CD4-positive, alpha-beta T cell (primary cell): Measurements from ENCODE around the gene DSTN. TPM values are rescaled to one million over a fixed set of nuclear protein-coding genes. Genes with fewer than 3 reads are reported as not detected.

ENCODE experiments used
- ATAC-seq: fragments of 200-7000 bp; cut with Tn5 transposase; one replicate; pipeline ENCODE4 v1.10.0; 2022; ENCODE audit warnings: mild to moderate bottlenecking; ENCODE audit not compliant: poor library complexity
- CTCF ChIA-PET: fragments of 350-600 bp; sonication (Branson Sonifier 250); formaldehyde crosslinking; loops from one replicate; lab custom pipeline; 2021; ENCODE audit warnings: antibody characterized with exemption, inconsistent platforms; lab: Charles Lee
- POLR2A ChIA-PET: fragments of 350-600 bp; sonication (Branson Sonifier 250); formaldehyde crosslinking; loops from one replicate; lab custom pipeline; 2021; ENCODE audit warnings: antibody characterized with exemption, inconsistent platforms; lab: Charles Lee
- DNase-seq, 14 experiments: peaks; one replicate each; pipeline ENCODE4 v3.0.0-alpha.2; 2013 to 2020; ENCODE audit warnings: mixed read lengths in 2 of 14
- H3K27ac ChIP-seq, 2 donors: one replicate each; pipeline versions ENCODE4 v1.5.1 to v1.7.0; 2013; ENCODE audit warnings: low read length in 2 of 2, low read depth in 1 of 2, mild to moderate bottlenecking in 1 of 2
- H3K27me3 ChIP-seq, 2 experiments: 1 replicate in 1 of 2; 2 replicates in 1 of 2; pipeline versions ENCODE4 v1.6.1 to v1.7.0; 2013; ENCODE audit warnings: low read length in 2 of 2, control low read depth in 1 of 2, mild to moderate bottlenecking in 1 of 2, moderate library complexity in 1 of 2; ENCODE audit not compliant: insufficient read depth in 2 of 2, control insufficient read depth in 1 of 2
- H3K36me3 ChIP-seq: one replicate; pipeline ENCODE4 v1.6.1; 2013; ENCODE audit warnings: low read length, control low read depth; ENCODE audit not compliant: insufficient read depth
- H3K4me1 ChIP-seq: one replicate; pipeline ENCODE4 v1.6.1; 2013; ENCODE audit warnings: low read length, control low read depth; ENCODE audit not compliant: insufficient read depth
- H3K4me3 ChIP-seq: one replicate; pipeline ENCODE4 v1.5.1; 2013; ENCODE audit warnings: mild to moderate bottlenecking, low read length, moderate library complexity
- H3K9me3 ChIP-seq, 2 experiments: 1 replicate in 1 of 2; 2 replicates in 1 of 2; pipeline versions ENCODE4 v1.6.1 to v1.7.0; 2013; ENCODE audit warnings: low read length in 2 of 2, mild to moderate bottlenecking in 2 of 2, control low read depth in 1 of 2, moderate library complexity in 1 of 2; ENCODE audit not compliant: control insufficient read depth in 1 of 2, insufficient read depth in 1 of 2
- H3K27ac Mint-ChIP-seq: one replicate; pipeline ENCODE4 v1.8.0; 2020; ENCODE audit warnings: mixed read lengths
- H3K27me3 Mint-ChIP-seq: one replicate; pipeline ENCODE4 v1.8.0; 2021; ENCODE audit warnings: mixed read lengths
- H3K36me3 Mint-ChIP-seq: one replicate; pipeline ENCODE4 v1.8.0; 2021; ENCODE audit warnings: low read depth, mixed read lengths
- H3K4me1 Mint-ChIP-seq: one replicate; pipeline ENCODE4 v1.8.0; 2021; ENCODE audit warnings: low read depth, mixed read lengths
- H3K4me3 Mint-ChIP-seq: one replicate; pipeline ENCODE4 v1.8.0; 2020; ENCODE audit warnings: mild to moderate bottlenecking, mixed read lengths
- H3K9me3 Mint-ChIP-seq: one replicate; pipeline ENCODE4 v1.8.0; 2020; ENCODE audit warnings: mixed read lengths
- intact Hi-C, 2 experiments: fragments of 100-400 bp; cut with DNase I in 1 of 2; cut with micrococcal nuclease in 1 of 2; formaldehyde crosslinking; loops; one replicate each; pipeline versions ENCODE4 v1.15.1 to v1.9.0; 2023 to 2025; cut with DNase I, micrococcal nuclease
- total RNA-seq, 174 experiments: library from RNA in 2 of 174; stranded (reverse) in 2 of 174; gene quantifications; one replicate each; pipeline ENCODE4 v1.2.3 and lab custom pipeline; 2021 to 2026
- TF ChIP-seq, protein P1 (sequence below): fragments of 200-600 bp; IDR thresholded peaks from one replicate; pipeline ENCODE4 v1.8.0; 2022; ENCODE audit warnings: antibody characterized with exemption, mild to moderate bottlenecking

Gene DSTN
- total RNA-seq, 2 experiments from 2014 or later = 36.0 to 38.9 TPM

- H3K27ac ChIP-seq = no peak overlapping the region
- CTCF ChIA-PET = interaction anchor here (0.9 to 2.1 kb wide), 3 partner anchors 8 to 111 kb away, joined by 3 to 15 read pairs (median 14); partner anchors contain the start of gene RRBP1
Measured at GRCh38 chr20:17571153-17571527, 1.3 kb downstream of the DSTN start.

DNA sequence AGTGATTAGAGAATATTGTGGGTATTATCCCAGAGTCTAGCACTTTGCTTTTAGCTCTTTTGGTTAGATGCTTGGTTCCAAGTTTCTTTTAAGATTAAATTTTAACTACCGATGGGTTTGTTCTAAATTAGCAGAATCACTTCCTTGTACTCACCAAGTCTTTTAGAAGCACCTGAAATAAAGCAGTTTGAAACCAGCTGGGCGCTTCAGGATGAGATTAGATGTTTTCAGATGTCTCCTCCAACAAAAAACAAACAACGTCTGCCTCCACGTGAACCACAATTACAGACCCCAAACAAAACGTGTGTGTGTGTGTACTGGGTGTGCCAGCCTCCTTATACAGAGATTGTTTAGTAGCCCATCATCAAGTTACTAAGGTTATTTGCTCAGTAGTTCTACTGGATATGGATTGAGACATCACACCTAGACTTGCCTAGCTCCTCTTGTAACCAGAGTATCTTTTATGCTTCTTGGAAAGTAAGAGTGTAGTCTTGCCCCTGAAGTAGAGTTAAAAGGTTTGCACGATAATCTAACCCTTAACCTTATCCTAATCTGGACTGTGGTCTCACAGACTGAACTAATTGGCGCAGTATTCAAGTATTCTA, 2.3 kb downstream of the DSTN start:
- Mint-ChIP-seq H3K4me1 (peaks cover 42% of the 10 kb centered on the region), H3K36me3 (peaks cover 37% of the 10 kb centered on the region), H3K4me3 (peak overlapping the region; percentile 42), H3K27ac (no peak overlapping the region), H3K27me3 (no peaks in the 10 kb centered on the region), H3K9me3 (no peaks in the 10 kb centered on the region)
- ChIA-PET POLR2A (interaction anchor here (3.3 kb wide), 1 partner anchor 110 kb away, joined by 34 read pairs; the partner anchor contains the start of gene RRBP1), CTCF (interaction anchor here (1.3 kb wide), 1 partner anchor 13 kb away, joined by 3 read pairs; no protein-coding TSS in a partner anchor)
- Histone ChIP-seq H3K27me3 (no peaks in the 10 kb centered on the region), H3K9me3 (no peaks in the 10 kb centered on the region), H3K36me3 (no peaks in the 10 kb centered on the region), H3K4me1 (peaks cover 17% of the 10 kb centered on the region), H3K27ac (no peak overlapping the region), H3K4me3 (no peak overlapping the region)
- no peak for ATAC-seq
- DNase-seq = no peak
- TF ChIP-seq, protein P1, sequence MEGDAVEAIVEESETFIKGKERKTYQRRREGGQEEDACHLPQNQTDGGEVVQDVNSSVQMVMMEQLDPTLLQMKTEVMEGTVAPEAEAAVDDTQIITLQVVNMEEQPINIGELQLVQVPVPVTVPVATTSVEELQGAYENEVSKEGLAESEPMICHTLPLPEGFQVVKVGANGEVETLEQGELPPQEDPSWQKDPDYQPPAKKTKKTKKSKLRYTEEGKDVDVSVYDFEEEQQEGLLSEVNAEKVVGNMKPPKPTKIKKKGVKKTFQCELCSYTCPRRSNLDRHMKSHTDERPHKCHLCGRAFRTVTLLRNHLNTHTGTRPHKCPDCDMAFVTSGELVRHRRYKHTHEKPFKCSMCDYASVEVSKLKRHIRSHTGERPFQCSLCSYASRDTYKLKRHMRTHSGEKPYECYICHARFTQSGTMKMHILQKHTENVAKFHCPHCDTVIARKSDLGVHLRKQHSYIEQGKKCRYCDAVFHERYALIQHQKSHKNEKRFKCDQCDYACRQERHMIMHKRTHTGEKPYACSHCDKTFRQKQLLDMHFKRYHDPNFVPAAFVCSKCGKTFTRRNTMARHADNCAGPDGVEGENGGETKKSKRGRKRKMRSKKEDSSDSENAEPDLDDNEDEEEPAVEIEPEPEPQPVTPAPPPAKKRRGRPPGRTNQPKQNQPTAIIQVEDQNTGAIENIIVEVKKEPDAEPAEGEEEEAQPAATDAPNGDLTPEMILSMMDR = no peak
- intact Hi-C loops = no loop called here

More at GRCh38 chr20:17571153-17571527, 1.3 kb downstream of the DSTN start:
- peak in 3 of 14 experiments; percentile 13 to 32 (median 18) for DNase-seq
- peak overlapping the region; percentile 85 for H3K4me3 ChIP-seq
- H3K4me3 Mint-ChIP-seq = peak overlapping the region; percentile 94
- H3K4me1 ChIP-seq = peaks cover 17% of the 10 kb centered on the region
- H3K36me3 ChIP-seq = no peaks in the 10 kb centered on the region
- peaks cover 40% of the 10 kb centered on the region for H3K4me1 Mint-ChIP-seq
- no peaks in the 10 kb centered on the region for H3K27me3 Mint-ChIP-seq
- TF ChIP-seq, protein P1 = no peak
- POLR2A ChIA-PET = interaction anchor here (0.9 to 3.3 kb wide), 6 partner anchors 23 to 936 kb away, joined by 3 to 42 read pairs (median 8); partner anchors contain the start of genes RRBP1, SEC23B and ZNF133
- intact Hi-C loops = no loop called here
- H3K27ac Mint-ChIP-seq = peak overlapping the region; percentile 72
- peaks cover 0 to 5% of the 10 kb centered on the region in 2 experiments for H3K9me3 ChIP-seq
- no peak for ATAC-seq
- no peaks in the 10 kb centered on the region for H3K27me3 ChIP-seq
- peaks cover 2% of the 10 kb centered on the region for H3K9me3 Mint-ChIP-seq
- H3K36me3 Mint-ChIP-seq = peaks cover 36% of the 10 kb centered on the region

DNA sequence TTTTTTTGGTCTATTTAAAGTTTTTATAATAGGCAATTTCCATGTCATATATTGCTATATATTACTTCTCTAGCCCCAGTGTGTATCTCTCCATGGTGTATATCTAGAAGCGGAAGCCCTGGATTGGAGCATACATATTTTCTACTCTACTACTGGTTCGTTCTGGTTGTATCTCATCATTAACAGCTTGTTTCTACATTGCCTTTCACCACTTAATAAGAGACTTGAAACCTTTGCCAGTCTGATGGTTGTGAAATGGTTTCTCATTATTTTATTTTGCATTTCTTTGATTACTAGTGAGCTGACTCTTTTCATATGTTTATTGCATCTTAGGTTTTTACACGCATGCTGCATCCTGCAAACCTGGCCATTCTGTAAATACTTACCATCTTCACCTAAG, 3.6 kb downstream of the DSTN start:
- no peaks in the 10 kb centered on the region for H3K9me3 Mint-ChIP-seq
- H3K4me3 Mint-ChIP-seq = peak overlapping the region; percentile 54
- CTCF ChIA-PET = interaction anchor here (1.1 to 1.3 kb wide), 2 partner anchors 12 to 109 kb away, joined by 3 read pairs; partner anchors contain the start of gene RRBP1
- Histone ChIP-seq H3K36me3 (no peaks in the 10 kb centered on the region), H3K27ac (no peak overlapping the region), H3K27me3 (no peaks in the 10 kb centered on the region), H3K9me3 (no peaks in the 10 kb centered on the region), H3K4me3 (no peak overlapping the region), H3K4me1 (peaks cover 17% of the 10 kb centered on the region)
- ATAC-seq (no peak), DNase-seq (no peak)
- TF ChIP-seq, protein P1 = no peak
- H3K36me3 Mint-ChIP-seq = peaks cover 37% of the 10 kb centered on the region
- H3K4me1 Mint-ChIP-seq = peaks cover 42% of the 10 kb centered on the region
- no peak overlapping the region for H3K27ac Mint-ChIP-seq
- POLR2A ChIA-PET = interaction anchor here (1.1 kb wide), 1 partner anchor 37 kb away, joined by 4 read pairs; no protein-coding TSS in a partner anchor
- intact Hi-C loops = no loop called here
- H3K27me3 Mint-ChIP-seq = no peaks in the 10 kb centered on the region
